Fibroblast of lung (primary cell): ENCODE data around the gene ENTPD3. TPM values are rescaled to one million over a fixed set of nuclear protein-coding genes. Genes with fewer than 3 reads are reported as not detected.
A peak's percentile ranks its signal among the peaks of the same experiment; 100 is the strongest.
"Not testable (repeated sequence)": the region's sequence is repeated elsewhere in the genome, so short reads cannot be mapped to it uniquely, and the experiment has no call there.

Source experiments
- DNase-seq, 2 donors: peaks; one replicate each; pipeline versions ENCODE4 v3.0.0 to v3.0.0-alpha.2; 2010; ENCODE audit warnings: low read depth in 2 of 2
- H2AFZ ChIP-seq: 2 replicates; pipeline ENCODE4 v1.5.1; 2012; ENCODE audit warnings: low read length, control low read depth, inconsistent platforms
- H3K27ac ChIP-seq: 2 replicates; pipeline ENCODE4 v1.5.1; 2011; ENCODE audit warnings: low read length, control low read depth; ENCODE audit not compliant: insufficient read depth
- H3K27me3 ChIP-seq: 2 replicates; pipeline ENCODE4 v1.5.1; 2011; ENCODE audit warnings: mild to moderate bottlenecking, low read length; ENCODE audit not compliant: control insufficient read depth, insufficient read depth
- H3K36me3 ChIP-seq: 2 replicates; pipeline ENCODE4 v1.5.1; 2011; ENCODE audit warnings: low read length; ENCODE audit not compliant: control insufficient read depth, insufficient read depth
- H3K4me1 ChIP-seq: 2 replicates; pipeline ENCODE4 v1.5.1; 2011; ENCODE audit warnings: low read length; ENCODE audit not compliant: control insufficient read depth, insufficient read depth; ENCODE audit errors: extremely low read depth
- H3K4me2 ChIP-seq: 2 replicates; pipeline ENCODE4 v1.5.1; 2011; ENCODE audit warnings: low read length, control low read depth; ENCODE audit not compliant: insufficient read depth; ENCODE audit errors: extremely low read depth
- H3K4me3 ChIP-seq, 4 experiments: fragments of 200-600 bp in 1 of 4; sonication (generic) in 1 of 4; replicated peaks in 1 of 4; 2 replicates each; pipeline ENCODE4 v1.5.1; 2011 to 2016; ENCODE audit warnings: low read length in 4 of 4, low read depth in 3 of 4, mild to moderate bottlenecking in 3 of 4, control low read depth in 2 of 4, inconsistent platforms in 1 of 4, mixed read lengths in 1 of 4; ENCODE audit not compliant: insufficient read depth in 1 of 4; ENCODE audit errors: control extremely low read depth in 1 of 4
- H3K79me2 ChIP-seq: 2 replicates; pipeline ENCODE4 v1.5.1; 2012; ENCODE audit warnings: mild to moderate bottlenecking, low read length, inconsistent platforms; ENCODE audit not compliant: control insufficient read depth, insufficient read depth
- H3K9ac ChIP-seq: 2 replicates; pipeline ENCODE4 v1.5.1; 2011; ENCODE audit warnings: mild to moderate bottlenecking, low read length, control low read depth; ENCODE audit not compliant: insufficient read depth
- H3K9me3 ChIP-seq: 2 replicates; pipeline ENCODE4 v1.5.1; 2012; ENCODE audit warnings: low read depth, low read length; ENCODE audit not compliant: control insufficient read depth, insufficient read depth
- H4K20me1 ChIP-seq: 2 replicates; pipeline ENCODE4 v1.5.1; 2011; ENCODE audit warnings: low read length; ENCODE audit not compliant: control insufficient read depth, insufficient read depth; ENCODE audit errors: extremely low read depth
- EZH2 ChIP-seq: IDR thresholded peaks from 2 replicates; pipeline ENCODE4 v1.5.1; 2012; ENCODE audit warnings: low read length, control low read depth, mild to moderate bottlenecking; ENCODE audit errors: missing control alignments
- polyA plus RNA-seq, 2 donors: library from polyadenylated mRNA; depleted of rRNA in 1 of 2; stranded (reverse) in 1 of 2; unstranded in 1 of 2; fragments of >200 nt; gene quantifications; 2 replicates each; pipeline ENCODE4 v1.2.1, GENCODE V29; 2011 to 2012; ENCODE audit warnings: missing spikeins in 1 of 2
- total RNA-seq: library from RNA; depleted of rRNA; stranded (reverse); fragments of >200 nt; gene quantifications from 2 replicates; pipeline ENCODE4 v1.2.1, GENCODE V29; 2014
- TF ChIP-seq, protein P1 (sequence below), 2 donors: IDR thresholded peaks in 1 of 2; conservative IDR thresholded peaks in 1 of 2; 1 replicate in 1 of 2; 2 replicates in 1 of 2; pipeline ENCODE4 v1.5.1; 2011 to 2012; ENCODE audit warnings: low read length in 2 of 2, control low read depth in 1 of 2, inconsistent platforms in 1 of 2, low read depth in 1 of 2, mild to moderate bottlenecking in 1 of 2

Gene ENTPD3
- total and polyA plus RNA-seq, 2 donors (not counting 1 experiment from before 2014, with no cell fraction given), result 0.05 TPM; not detected in 1

DNA sequence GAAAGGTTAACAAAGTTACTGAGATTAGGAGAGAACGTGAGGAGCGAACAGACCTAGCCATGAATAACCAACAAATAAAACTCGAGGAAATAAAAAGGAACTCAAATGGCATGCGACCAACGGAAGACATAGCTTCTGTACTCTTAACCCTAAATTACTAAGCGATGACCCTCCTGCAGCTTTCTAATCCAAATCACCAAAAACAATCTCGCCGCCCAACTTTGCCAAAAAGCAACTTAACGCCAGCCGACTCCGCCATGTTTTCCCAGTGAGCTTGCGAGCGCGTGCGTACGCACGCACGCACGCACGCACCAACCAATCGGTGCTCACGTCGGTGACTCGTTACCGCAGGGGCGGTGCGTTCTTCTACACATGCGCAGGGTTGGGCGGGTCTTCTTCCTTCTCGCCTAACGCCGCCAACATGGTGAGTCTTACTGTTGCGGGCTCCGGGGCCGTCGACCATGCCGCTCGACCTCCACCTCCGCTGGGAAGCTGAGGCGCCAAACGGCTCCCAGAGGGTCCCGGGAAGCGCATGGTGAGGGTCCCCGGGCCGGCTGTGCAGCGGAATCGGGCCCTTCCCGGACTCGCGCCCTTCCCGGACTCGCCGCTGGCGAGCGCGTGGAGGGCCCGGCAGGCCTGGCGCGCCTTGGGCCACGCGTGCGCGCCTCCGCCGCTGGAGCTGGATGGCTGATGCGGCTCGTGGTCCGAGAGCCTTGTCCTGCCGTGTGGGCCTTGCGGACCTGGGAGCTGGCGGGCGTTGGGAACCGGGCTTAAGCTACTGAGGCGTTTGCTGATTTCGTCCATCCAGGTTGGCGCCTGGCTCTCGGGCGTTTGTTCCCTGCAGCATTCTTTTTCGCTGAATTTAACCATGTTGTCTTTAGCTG, 70.2 kb downstream of the ENTPD3 start, which contains the start of gene RPL14:
TSS of gene RPL14 (plus strand) at position 400 of the 884 bp plus-strand sequence. CDS start at position 533, 133 bp downstream.
- Histone ChIP-seq H3K79me2 (peaks cover 30% of the 10 kb centered on the region), H3K4me2 (peak within 1 kb of the TSS; percentile 100), H4K20me1 (peaks cover 1% of the 10 kb centered on the region), H3K9me3 (no peaks in the 10 kb centered on the region), H3K4me3 (peak within 1 kb of the TSS; percentile 33 to 98 (median 92)), H3K27me3 (no peaks in the 10 kb centered on the region), H3K4me1 (peaks cover 5% of the 10 kb centered on the region), H2AFZ (peak within 1 kb of the TSS; percentile 1), H3K27ac (peak within 1 kb of the TSS; percentile 96), H3K9ac (peak within 1 kb of the TSS; percentile 89), H3K36me3 (peaks cover 3% of the 10 kb centered on the region)
- DNase-seq, result peak; percentile 96 to 97
- no peak for TF ChIP-seq EZH2
- TF ChIP-seq, protein P1, sequence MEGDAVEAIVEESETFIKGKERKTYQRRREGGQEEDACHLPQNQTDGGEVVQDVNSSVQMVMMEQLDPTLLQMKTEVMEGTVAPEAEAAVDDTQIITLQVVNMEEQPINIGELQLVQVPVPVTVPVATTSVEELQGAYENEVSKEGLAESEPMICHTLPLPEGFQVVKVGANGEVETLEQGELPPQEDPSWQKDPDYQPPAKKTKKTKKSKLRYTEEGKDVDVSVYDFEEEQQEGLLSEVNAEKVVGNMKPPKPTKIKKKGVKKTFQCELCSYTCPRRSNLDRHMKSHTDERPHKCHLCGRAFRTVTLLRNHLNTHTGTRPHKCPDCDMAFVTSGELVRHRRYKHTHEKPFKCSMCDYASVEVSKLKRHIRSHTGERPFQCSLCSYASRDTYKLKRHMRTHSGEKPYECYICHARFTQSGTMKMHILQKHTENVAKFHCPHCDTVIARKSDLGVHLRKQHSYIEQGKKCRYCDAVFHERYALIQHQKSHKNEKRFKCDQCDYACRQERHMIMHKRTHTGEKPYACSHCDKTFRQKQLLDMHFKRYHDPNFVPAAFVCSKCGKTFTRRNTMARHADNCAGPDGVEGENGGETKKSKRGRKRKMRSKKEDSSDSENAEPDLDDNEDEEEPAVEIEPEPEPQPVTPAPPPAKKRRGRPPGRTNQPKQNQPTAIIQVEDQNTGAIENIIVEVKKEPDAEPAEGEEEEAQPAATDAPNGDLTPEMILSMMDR (conservative IDR thresholded peaks at IDR 0.05 in 1 of 2, IDR thresholded peaks at IDR 0.05 in 1 of 2; ENCODE audit: low read depth in 1 of 2, low read length in 2 of 2), result no peak

- Histone ChIP-seq H3K4me1 (peaks cover 5% of the 10 kb centered on the region), H3K36me3 (peaks cover 7% of the 10 kb centered on the region), H3K4me2 (peak overlapping the region; percentile 100), H3K9ac (no peak overlapping the region), H3K4me3 (peak overlapping the region; percentile 33 to 98 (median 92)), H3K79me2 (peaks cover 30% of the 10 kb centered on the region), H3K27me3 (no peaks in the 10 kb centered on the region), H3K27ac (no peak overlapping the region), H3K9me3 (no peaks in the 10 kb centered on the region), H4K20me1 (peaks cover 1% of the 10 kb centered on the region), H2AFZ (no peak overlapping the region)
- TF ChIP-seq, protein P1 (conservative IDR thresholded peaks at IDR 0.05 in 1 of 2, IDR thresholded peaks at IDR 0.05 in 1 of 2; ENCODE audit: low read depth in 1 of 2, low read length in 2 of 2), result no peak
- TF ChIP-seq EZH2, result no peak
- DNase-seq, result no peak
Measured at GRCh38 chr3:40458473-40458872, 71.5 kb downstream of the ENTPD3 start.

DNA sequence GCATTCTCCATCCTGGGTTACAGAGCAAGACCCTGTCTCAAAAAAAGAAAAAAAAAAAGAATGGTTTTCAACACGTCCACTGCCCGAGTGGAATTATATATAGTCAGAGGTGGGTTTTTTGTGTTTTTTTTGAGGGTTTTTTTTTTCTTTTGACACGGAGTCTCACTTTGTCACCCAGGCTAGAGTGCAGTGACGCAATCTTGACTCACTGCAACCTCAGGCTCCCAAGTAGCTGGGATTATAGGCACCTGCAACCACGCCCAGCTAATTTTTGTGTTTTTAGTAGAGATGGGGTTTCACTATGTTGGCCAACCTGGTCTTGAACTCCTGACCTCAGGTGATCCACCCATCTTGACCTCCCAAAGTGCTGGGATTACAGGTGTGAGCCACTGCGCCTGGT, 73.5 kb downstream of the ENTPD3 start:
- H3K4me3 ChIP-seq, DNase-seq, H3K9ac ChIP-seq, H3K4me2 ChIP-seq, H3K4me1 ChIP-seq, H3K27ac ChIP-seq, H3K9me3 ChIP-seq, H4K20me1 ChIP-seq, H2AFZ ChIP-seq, H3K27me3 ChIP-seq: not testable (repeated sequence)
- H3K79me2 ChIP-seq, result peaks cover 30% of the 10 kb centered on the region
- peaks cover 13% of the 10 kb centered on the region for H3K36me3 ChIP-seq
